GM12891 (cell line): Measurements from ENCODE around the gene TTC7B.

Experiments used
- DNase-seq: peaks from one replicate; pipeline ENCODE4 v3.0.0; 2011; ENCODE audit warnings: low spot score; ENCODE audit not compliant: insufficient read length
- FAIRE-seq: peaks from 2 replicates; lab custom pipeline; 2011; peaks lifted over from hg19 to GRCh38; lab: Jason Lieb, UNC
- PAX5 ChIP-seq: IDR thresholded peaks from 2 replicates; pipeline ENCODE4 v1.6.1; 2011; ENCODE audit warnings: low read length, moderate library complexity, mild to moderate bottlenecking; ENCODE audit not compliant: insufficient read depth, severe bottlenecking
- POLR2A ChIP-seq: IDR thresholded peaks from 2 replicates; pipeline ENCODE4 v1.6.1; 2011; ENCODE audit warnings: low read depth, low read length, control low read depth
- POLR2AphosphoS5 ChIP-seq: IDR thresholded peaks from 2 replicates; pipeline ENCODE4 v1.6.1; 2011; ENCODE audit warnings: low read depth, low read length, control low read depth
- POU2F2 ChIP-seq: IDR thresholded peaks from 2 replicates; pipeline ENCODE4 v1.6.1; 2011; ENCODE audit warnings: low read depth, mild to moderate bottlenecking, control low read depth, low read length, moderate library complexity
- SPI1 ChIP-seq: IDR thresholded peaks from 2 replicates; pipeline ENCODE4 v1.6.1; 2011; ENCODE audit warnings: low read depth, low read length, control low read depth
- TAF1 ChIP-seq: IDR thresholded peaks from 2 replicates; pipeline ENCODE4 v1.6.1; 2011; ENCODE audit warnings: low read depth, low read length, control low read depth

Gene TTC7B

DNA sequence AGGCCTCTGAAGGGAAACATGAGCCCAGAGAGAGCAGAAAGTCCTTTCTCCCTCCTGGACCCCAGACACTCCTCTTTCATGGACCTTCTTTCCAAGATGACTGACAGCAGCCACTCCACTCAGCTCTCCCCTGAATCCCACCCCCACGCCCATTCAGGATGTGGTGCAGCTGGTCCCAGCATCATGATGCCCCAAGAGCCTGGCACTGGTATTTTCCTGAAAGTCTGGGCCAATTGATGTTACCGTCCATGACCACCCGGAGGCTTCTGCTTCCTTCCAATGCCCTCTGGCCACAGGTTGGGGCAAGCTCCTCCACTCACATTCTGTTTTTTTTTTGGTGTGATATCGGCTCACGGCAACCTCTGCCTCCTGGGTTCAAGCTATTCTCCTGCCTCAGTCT lies 306.8 kb downstream of the TTC7B start:
- no peak for DNase-seq
- TF ChIP-seq POLR2A (no peak), PAX5 (no peak), POU2F2 (no peak), TAF1 (no peak), POLR2AphosphoS5 (no peak), SPI1 (no peak)
- FAIRE-seq: no peak

GRCh38 chr14:90508536-90509254 lies 307.5 kb downstream of the TTC7B start:
- DNase-seq: no peak
- TF ChIP-seq POU2F2 (no peak), SPI1 (no peak), POLR2A (no peak), PAX5 (no peak), TAF1 (no peak)
- no peak for FAIRE-seq

DNA sequence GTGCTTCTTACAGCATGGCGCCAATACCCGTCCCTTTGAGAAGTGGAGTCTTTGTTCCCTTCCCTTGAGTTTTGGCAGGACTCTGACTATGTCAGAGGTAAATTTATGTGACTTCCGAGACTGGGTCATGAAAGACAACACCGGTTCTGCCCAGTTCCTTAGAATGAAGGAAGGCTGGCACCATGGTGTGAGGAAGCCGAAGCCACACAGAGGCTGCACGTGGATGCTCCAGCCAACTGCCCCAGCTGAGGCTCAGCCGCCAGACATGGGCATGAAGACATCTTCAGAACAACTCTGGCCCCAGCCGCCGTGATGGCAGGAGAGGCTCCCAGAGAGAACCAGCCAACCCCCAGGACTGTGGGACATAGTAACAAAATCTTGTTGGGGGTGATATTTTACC lies 308.2 kb downstream of the TTC7B start:
- FAIRE-seq (no peak), DNase-seq (no peak)
- no peak for TF ChIP-seq PAX5
- no peak for TF ChIP-seq POLR2A
- TF ChIP-seq SPI1: no peak
- TF ChIP-seq POLR2AphosphoS5: no peak
- no peak for TF ChIP-seq TAF1
- TF ChIP-seq POU2F2: no peak

DNA sequence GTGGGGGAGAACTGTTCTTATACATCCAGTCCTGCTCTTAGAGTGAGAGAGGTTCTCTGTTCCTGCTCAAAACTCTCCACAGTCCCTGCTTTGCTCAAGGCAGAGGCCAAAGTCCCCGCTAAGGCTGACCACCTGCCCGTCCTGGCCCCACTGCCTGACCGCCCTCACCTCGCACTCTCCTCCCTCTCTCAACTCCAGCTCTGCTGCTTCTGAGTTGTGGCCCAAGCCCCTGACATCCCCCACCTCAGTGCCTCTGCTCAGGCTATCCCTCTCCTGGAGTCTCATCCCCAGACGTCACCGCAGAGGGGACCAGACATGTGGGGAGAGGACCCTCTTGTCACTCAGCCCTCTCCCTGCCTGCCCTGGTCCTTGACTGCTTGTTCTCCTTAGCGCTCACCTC lies 308.8 kb downstream of the TTC7B start:
- FAIRE-seq (no peak), DNase-seq (no peak)
- no peak for TF ChIP-seq POLR2A
- TF ChIP-seq SPI1: no peak
- no peak for TF ChIP-seq POLR2AphosphoS5
- no peak for TF ChIP-seq TAF1
- TF ChIP-seq POU2F2: no peak
- TF ChIP-seq PAX5: no peak

GRCh38 chr14:90506748-90507147 lies 309.5 kb downstream of the TTC7B start:
- TF ChIP-seq POU2F2 (no peak), SPI1 (no peak), POLR2A (no peak), POLR2AphosphoS5 (no peak), PAX5 (no peak), TAF1 (no peak)
- FAIRE-seq: no peak
- no peak for DNase-seq

- TF ChIP-seq POLR2A (no peak), POU2F2 (no peak), TAF1 (no peak), SPI1 (no peak), PAX5 (no peak), POLR2AphosphoS5 (no peak)
- no peak for DNase-seq
- no peak for FAIRE-seq
Observed at GRCh38 chr14:90505531-90505930, 310.7 kb downstream of the TTC7B start.

GRCh38 chr14:90504643-90505042 lies 311.6 kb downstream of the TTC7B start:
- TF ChIP-seq POU2F2 (no peak), TAF1 (no peak), POLR2AphosphoS5 (no peak), POLR2A (no peak), SPI1 (no peak), PAX5 (no peak)
- DNase-seq (no peak), FAIRE-seq (no peak)

DNA sequence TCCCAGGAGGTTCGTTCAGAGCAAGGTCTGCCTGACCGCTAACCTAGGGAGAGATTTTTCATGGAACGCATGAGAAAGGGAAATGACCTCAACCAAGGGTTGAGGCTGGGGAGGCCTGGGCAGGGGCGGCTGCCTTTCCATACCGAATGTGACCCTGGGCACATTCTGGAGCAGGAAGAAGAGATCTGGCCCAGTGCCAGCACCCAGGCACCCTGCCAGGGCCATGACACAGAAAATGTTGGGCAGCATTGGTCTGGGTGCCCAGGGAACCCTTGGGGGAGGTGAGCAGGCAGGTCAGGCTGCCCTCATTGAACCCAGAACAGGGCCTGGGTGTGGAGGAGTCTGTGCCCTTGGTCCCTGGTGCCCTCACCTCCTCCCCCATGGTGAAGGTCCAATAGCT lies 312.6 kb downstream of the TTC7B start:
- FAIRE-seq (no peak), DNase-seq (no peak)
- no peak for TF ChIP-seq POU2F2
- no peak for TF ChIP-seq POLR2AphosphoS5
- TF ChIP-seq SPI1: no peak
- TF ChIP-seq TAF1: no peak

DNA sequence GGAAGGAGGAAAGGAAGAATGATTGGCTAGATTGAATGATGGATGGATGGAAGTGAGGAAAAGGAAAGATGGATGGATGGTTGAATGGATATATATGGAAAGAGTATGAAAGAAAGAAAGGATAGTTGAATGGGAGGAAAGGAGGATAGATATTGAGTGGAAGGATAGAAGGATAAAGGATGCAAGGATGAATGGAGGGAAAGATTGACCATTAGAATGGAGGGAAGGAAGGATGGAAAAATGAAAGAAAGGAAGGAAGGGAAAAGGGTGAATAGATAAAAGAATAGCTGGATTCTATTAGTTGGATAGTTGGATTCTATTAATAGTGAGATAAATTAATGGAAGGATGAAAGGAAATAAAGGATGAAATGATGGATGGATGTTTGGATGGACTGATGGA lies 313.5 kb downstream of the TTC7B start:
- FAIRE-seq (no peak), DNase-seq (no peak)
- TF ChIP-seq POLR2AphosphoS5 (no peak), PAX5 (no peak), POU2F2 (no peak), TAF1 (no peak), POLR2A (no peak), SPI1 (no peak)
